ENCODE results near the gene SORCS2. TPM values are rescaled to one million over a fixed set of nuclear protein-coding genes. Genes with fewer than 3 reads are reported as not detected.

The SORCS2 gene
- total and polyA plus RNA-seq, 3 donors from 2014 or later: 2.7 to 4.6 (median 2.9) TPM

GRCh38 chr4:7739918-7740865 lies 547.9 kb downstream of the SORCS2 start:
- whole genome bisulfite sequencing, 2 donors: 91 to 95% methylated on average over 19 to 45 of the region's 45 CpGs
- Histone ChIP-seq H3K27ac (no peak overlapping the region), H3K4me3 (no peak overlapping the region), H3K9me3 (no peaks in the 10 kb centered on the region), H3K36me3 (ENCODE audit: low read depth, missing control alignments) (no peaks in the 10 kb centered on the region), H3K4me1 (no peaks in the 10 kb centered on the region), H3K27me3 (no peaks in the 10 kb centered on the region)
- DNase-seq: no peak
- TF ChIP-seq POLR2A (IDR thresholded peaks at IDR 0.05) (no peak), CTCF (IDR thresholded peaks at IDR 0.05) (no peak)
- intact Hi-C loops (cut with DNase I; ENCODE audit: low total_unique reads): no loop called here

- 89 to 94% methylated on average over 19 of the region's 19 CpGs for WGBS, 2 donors
Observed at GRCh38 chr4:7740866-7741525, 548.7 kb downstream of the SORCS2 start.

GRCh38 chr4:7741946-7742806 lies 549.8 kb downstream of the SORCS2 start:
- no peaks in the 10 kb centered on the region for H3K27me3 ChIP-seq
- DNase-seq: no peak
- H3K4me3 ChIP-seq: no peak overlapping the region
- H3K4me1 ChIP-seq: no peaks in the 10 kb centered on the region
- H3K27ac ChIP-seq: no peak overlapping the region
- TF ChIP-seq CTCF (IDR thresholded peaks at IDR 0.05) (no peak), POLR2A (IDR thresholded peaks at IDR 0.05) (no peak)
- intact Hi-C loops (cut with DNase I; ENCODE audit: low total_unique reads): no loop called here
- WGBS, 2 donors: 88 to 95% methylated on average over 13 to 18 of the region's 18 CpGs
- H3K9me3 ChIP-seq: no peaks in the 10 kb centered on the region
- no peaks in the 10 kb centered on the region for H3K36me3 ChIP-seq (ENCODE audit: low read depth, missing control alignments)

More at GRCh38 chr4:7740866-7741525, 548.7 kb downstream of the SORCS2 start:
- no peak for DNase-seq
- Histone ChIP-seq H3K36me3 (ENCODE audit: low read depth, missing control alignments) (no peaks in the 10 kb centered on the region), H3K4me3 (no peak overlapping the region), H3K4me1 (no peaks in the 10 kb centered on the region), H3K9me3 (no peaks in the 10 kb centered on the region), H3K27ac (no peak overlapping the region), H3K27me3 (no peaks in the 10 kb centered on the region)
- intact Hi-C loops (cut with DNase I; ENCODE audit: low total_unique reads): no loop called here
- TF ChIP-seq POLR2A (IDR thresholded peaks at IDR 0.05): no peak
- TF ChIP-seq CTCF (IDR thresholded peaks at IDR 0.05): no peak

GRCh38 chr4:7742807-7743280 lies 550.5 kb downstream of the SORCS2 start:
- H3K4me1 ChIP-seq: no peaks in the 10 kb centered on the region
- intact Hi-C loops (cut with DNase I; ENCODE audit: low total_unique reads): no loop called here

More at GRCh38 chr4:7742807-7743280, 550.5 kb downstream of the SORCS2 start:
- 76 to 92% methylated on average over 8 of the region's 8 CpGs for WGBS, 2 donors
- H3K27ac ChIP-seq: no peak overlapping the region
- DNase-seq: no peak
- no peak overlapping the region for H3K4me3 ChIP-seq
- TF ChIP-seq CTCF (IDR thresholded peaks at IDR 0.05) (no peak), POLR2A (IDR thresholded peaks at IDR 0.05) (no peak)
- no peaks in the 10 kb centered on the region for H3K36me3 ChIP-seq (ENCODE audit: low read depth, missing control alignments)
- H3K27me3 ChIP-seq: no peaks in the 10 kb centered on the region
- no peaks in the 10 kb centered on the region for H3K9me3 ChIP-seq
